CD4-positive, alpha-beta T cell treated with Interleukin-4 for 1 hour (primary cell): Measurements from ENCODE around the gene HAVCR2.
"Not testable (repeated sequence)": the region's sequence is repeated elsewhere in the genome, so short reads cannot be mapped to it uniquely, and the experiment has no call there.

ENCODE experiments used
- DNase-seq, 2 donors: peaks; one replicate each; pipeline ENCODE4 v3.0.0-alpha.2; 2020 to 2022

HAVCR2 gene

DNA sequence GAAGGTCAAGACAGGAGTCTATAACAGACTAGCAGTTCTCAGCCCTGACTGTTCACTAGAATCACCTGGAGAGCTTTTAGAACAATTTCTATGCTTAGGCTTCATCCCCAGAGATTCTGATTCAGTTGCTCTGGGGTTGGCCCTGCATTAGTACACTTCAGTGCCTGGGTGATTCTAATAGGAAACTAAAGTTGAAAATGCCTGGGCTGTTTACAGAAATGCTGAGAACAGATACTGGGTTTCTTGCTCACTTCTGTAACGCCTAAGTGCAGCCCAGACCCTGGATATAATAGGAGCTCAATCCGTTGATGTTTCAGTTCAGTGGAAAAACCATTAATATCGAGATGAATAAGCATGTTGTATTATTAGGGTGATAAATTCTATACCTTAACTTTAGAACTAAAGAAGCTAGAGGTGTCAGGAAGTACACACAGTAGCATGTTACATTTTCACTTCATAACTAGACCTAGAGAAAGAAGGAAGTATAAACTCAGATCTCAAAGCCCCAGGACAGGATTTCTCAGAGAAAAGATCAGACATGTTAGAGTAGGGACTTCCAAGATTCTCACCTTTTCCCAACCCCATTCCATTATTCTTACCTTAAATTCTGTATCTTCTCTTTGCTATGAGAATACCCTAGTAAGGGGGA lies 20.4 kb downstream of the HAVCR2 start:
- no peak for DNase-seq

DNA sequence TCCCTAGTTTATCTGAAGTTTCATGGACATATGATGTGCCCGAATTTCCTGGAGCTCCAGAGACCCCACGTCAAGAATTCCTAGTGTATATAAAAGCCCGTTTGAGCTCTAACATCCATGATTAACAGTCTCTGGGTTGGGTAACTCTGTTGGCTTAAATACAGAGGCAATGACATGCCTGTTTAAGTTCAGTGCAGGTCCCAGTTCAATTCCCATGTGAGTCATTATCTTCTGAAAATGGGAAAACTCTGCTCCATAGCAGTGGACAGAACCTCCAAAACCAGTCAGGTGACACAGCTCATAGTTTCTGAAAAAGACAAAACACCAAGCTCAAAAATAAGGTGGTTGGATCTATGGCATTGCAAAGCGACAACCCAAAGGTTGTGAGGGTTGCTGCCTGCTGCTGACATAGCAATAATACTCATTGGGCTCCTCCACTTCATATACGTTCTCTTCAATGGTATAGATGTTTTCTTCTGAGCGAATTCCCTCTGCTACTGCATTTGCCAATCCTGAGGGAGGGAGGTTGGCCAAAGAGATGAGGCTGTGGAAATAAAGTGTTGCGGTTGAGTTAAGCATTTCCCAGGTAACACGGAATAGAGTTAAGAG lies 22.0 kb downstream of the HAVCR2 start:
- DNase-seq: no peak

DNA sequence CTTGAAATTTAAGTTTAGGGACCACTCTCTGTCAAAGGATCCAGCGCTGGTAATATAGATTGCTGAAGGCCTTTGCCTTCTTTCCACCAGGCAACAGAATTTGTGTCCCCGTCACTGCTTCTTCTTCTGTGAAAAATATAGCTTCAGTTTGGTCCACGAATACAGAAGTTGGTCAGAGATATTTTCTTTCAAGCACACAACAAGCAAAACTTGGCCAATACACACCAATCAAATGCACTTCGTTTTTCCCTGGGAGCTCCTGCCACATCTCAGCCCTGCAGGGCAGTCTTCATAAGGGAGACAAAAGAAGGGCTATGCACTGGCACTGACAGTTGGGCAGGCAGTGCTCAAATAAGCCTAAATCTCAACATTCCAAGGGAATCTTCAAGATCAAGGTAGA lies 22.9 kb downstream of the HAVCR2 start:
- DNase-seq: no peak

DNA sequence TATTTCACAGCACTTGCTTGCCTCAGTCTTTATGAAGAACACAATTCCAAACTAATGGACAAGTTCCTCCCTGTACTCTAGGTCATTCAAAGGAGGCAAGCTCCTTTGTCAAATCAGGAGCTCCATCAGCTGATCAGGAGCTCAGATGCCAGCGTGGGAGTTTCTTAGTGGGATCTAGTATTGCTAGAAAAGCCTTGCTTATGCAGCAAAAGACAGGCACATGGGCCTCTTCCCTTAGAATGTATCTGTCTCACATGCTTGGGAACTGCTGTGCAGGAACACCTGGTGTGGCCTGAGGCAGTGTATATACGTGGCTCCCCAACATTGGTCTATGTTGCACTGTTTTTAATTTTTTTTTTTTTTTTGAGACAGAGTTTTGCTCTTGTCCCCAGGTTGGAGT lies 28.6 kb downstream of the HAVCR2 start:
- DNase-seq: no peak

DNA sequence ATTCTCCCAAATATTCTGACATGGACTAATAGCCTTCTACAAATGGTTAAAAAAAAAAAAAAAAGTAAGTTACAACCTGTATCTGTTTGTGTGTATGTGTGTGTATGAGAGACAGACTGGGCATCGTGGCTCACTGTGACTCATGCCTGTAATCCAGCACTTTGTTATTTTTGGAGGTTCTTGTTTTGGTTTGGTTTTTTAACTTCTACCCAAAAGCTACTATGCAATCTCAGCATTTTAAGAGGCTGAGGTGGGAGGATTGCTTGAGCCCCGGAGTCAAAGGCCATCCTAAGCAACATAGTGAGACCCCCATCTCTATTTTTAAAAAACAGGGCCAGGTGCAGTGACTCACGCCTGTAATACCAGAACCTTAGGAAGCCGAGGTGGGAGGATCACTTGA lies 32.3 kb downstream of the HAVCR2 start:
- DNase-seq: no peak

DNA sequence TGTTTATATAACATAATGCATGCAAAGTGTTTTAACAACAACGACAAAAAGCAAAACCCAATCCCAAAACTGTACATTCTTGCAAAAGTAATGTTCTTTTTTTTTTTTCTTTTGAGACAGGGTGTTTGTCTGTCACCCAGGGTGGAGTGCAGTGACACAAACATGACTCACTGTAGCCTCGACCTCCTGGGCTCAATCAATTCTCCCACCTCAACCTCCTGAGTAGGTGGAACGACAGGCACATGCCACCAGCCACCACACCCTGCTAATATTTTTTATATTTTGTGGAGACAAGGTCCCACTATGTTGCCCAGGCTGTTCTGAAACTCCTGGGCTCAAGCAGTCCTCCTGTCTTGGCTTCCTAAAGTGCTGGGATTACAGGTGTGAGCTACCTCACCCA lies 36.3 kb downstream of the HAVCR2 start:
- DNase-seq: no peak

DNA sequence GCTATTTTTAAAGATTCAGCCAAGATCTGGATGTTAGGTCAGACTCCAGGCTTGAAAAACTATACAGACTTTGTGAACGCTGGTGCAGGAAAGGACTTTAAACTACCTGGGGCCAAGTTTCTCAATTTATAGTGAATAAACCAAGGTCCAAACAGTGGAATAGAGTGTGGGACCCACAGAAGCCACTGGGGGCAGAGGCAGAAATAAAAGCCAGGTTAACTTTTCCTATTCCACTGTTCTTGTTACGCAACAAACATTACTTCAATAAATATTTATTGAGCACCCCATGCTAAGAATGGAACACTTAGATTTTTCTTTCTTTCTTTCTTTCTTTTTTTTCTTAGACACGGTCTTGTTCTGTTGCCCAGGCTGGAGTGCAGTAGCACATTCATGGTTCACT lies 38.9 kb downstream of the HAVCR2 start:
- DNase-seq: no peak

DNA sequence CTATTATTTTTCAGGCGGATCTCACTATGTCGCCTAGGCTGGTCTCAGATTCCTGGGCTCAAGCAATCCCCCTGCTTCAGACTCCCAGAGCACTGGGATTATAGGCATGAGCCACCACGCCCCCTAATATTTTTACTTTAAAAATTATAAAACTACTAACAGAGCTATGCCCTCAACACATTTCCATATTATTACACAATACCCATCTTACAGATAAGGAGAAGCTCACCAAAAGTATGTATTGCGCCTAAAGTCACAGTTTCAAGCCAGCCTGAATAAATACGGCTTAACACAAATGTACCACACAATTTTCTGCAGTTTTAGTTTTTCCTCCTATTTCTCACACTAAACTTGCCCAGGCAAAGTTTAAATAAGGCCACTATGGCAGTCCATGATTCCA lies 40.1 kb downstream of the HAVCR2 start:
- no peak for DNase-seq

DNA sequence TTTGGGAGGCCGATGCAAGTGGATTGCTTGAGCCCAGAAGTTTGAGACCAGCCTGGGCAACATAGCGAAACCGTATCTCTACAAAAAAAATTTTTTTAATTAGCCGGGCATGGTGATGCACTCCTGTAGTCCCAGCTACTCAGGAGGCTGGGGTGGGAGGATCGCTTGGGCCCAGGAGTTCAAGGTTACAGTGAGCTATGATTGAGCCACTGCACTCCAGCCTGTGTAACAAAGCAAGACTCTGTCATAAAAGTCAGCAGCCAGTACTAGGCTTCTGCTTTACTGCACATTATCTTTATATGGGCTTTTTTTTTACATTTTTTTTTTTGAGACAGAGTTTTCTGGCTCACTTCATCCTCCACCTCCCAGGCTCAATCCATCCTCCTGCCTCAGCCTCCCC lies 40.5 kb downstream of the HAVCR2 start:
- no peak for DNase-seq

DNA sequence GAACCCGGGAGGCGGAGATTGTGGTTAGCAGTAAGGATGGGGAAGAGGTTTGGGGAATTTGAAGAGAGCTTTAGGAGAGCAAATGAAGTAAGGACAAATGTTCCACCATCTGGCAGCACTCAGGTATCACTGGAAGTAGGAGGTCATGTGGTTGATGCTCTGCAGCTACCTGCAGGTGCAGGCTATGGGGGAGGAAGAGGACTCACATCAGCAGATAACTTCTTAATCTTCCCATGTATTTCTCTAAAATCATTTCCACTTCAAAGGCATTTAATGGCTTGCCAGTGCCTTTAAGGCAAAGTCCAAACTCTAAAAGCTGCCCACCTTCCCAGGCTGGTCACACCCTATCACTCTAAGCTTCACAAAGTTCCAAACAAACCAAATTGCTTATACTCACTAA lies 41.8 kb downstream of the HAVCR2 start:
- no peak for DNase-seq

DNA sequence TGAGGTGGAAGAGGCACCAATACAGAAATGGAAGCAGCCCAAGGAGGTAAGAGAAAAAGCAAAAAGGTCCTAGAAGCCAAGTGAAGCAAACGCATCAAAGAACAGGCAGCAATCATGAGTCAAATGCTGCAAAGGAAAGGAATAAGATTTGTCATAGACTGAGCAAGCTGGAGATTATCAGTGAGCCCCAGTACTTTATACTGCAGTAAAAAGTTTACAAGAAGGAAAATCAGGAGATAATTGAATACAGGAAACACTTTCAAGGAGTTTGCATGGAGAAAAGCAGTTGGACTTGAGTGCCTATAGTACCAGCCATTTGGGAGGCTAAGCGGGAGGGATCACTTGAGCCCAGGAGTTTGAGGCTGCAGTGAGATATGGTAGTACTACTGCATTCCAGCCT lies 42.8 kb downstream of the HAVCR2 start:
- DNase-seq: no peak

DNA sequence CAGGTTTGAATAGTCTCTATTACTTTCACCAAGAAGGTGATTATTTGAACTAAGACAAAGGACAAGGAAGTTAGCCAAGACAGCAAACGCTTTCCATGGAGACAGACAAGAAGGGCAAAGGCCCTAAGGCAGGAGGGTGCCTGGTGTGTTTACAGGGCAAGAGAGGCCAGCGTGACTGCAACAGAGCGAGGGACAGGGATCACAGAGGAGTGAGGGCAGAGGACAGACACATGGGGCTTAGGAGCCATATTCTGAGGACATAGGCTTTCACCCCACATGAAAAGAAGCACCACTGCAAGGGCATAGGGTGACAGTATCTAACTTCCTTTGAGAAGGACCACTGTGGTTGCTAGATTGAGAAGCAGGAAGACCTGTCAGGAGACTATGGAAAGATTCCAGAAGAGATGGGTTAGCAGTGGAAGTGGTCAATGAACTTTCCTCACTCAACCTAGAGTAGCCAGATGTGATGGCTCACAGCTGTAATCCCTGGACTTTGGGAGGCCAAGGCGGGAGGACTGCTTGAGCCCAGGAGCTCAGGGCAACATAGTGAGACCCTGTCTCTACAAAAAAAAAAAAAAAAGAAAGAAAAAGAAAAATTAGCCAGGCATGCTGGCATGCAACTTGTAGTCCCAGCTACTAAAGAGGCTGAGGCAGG lies 44.9 kb downstream of the HAVCR2 start:
- no peak for DNase-seq

DNA sequence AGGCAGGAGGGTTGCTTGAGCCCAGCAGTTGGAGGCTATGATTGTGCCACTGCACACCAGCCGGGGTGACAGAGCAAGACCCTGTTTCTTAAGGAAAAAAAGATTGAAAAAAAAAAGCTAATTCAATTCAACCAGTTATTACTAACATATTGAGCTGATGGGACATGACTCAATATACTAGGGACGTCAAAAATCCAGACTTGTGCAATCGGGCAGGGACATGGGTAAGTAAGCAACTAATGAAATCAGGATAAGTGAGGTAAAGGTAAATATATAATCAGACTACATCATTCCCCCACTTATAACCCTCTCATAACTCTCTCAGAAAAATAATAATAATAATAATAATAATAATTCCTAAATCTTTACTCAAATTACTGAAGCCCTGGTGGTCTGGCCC lies 49.0 kb downstream of the HAVCR2 start:
- no peak for DNase-seq

DNA sequence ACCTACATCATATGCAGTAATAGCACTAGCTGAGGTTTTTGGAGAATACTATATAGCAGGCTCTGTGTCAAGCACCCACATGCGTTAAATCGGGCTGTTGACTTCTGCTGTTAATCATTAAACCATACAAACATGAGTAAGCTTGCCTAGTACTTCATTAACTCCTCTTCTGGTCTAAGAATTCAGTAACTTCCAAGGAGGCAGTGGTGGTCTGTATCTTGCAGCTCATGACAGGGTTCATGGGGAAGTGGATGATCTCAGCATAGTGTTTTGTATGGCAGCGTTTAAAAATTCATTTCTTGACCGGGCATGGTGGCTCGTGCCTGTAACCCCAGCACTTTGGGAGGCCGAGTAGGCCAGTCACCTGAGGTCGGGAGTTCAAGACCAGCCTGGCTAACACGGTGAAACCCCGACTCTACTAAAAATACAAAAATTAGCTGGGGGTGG lies 49.7 kb downstream of the HAVCR2 start, which contains the start of gene HAVCR1:
Gene HAVCR1 (minus strand): TSS at position 24 of the 447 bp plus-strand sequence. CDS start 1,173 bp downstream, outside the sequence.
- no peak for DNase-seq

DNA sequence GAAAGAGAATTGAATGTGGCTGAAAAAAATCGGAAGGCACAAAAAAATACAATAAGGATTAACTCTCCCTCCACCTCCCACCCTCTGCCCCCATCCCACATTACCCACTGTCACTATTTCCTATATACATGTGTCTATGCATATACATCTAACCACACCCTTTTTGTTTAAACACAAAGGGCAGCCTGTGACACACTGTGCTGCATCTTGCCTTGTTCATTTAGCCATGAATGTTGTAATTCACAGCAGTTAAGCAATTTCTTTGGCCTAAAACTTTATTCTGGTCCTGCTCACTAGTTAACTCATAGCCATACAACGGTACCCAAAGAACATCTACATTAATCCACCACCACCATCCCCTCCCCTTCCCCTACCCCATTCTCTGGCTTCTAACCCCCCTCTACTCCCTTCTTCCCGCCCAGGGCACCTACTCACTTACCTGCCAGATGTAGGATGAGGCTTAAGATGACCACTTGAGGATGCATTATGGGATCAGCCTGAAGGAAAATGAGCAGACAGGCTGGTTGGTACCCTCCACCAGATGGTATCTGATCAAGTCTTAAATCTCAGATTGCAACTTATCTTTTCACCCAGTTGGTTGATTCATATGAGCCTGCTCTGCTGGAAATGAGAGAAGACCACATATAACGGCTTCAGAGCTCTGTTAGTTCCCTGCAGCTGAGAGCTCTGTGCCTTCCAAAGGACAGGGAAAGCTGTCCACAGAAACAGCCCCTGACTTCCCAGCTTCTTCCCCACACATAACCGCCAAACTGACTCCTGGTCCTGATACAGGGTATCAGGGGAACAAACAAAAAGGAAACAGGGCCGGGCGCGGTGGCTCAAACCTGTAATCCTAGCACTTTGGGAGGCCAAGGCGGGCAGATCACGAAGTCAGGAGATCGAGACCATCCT lies 51.1 kb downstream of the HAVCR2 start:
- no peak for DNase-seq

DNA sequence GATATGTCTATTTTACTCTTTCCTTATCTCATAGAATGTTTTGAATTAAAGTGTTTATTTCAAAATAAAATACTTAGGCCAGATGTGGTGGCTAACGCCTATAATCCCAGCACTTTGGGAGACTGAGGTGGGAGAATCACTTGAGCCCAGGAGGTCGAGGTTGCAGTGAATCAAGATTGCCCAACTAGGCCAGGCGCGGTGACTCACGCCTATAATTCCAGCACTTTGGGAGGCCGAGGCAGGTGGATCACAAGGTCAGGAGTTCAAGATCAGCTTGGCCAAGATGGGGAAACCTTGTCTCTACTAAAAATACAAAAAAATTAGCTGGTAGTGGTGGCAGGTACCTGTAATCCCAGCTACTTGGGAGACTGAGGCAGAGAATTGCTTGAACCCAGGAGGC lies 52.0 kb downstream of the HAVCR2 start:
- not testable (repeated sequence) for DNase-seq

DNA sequence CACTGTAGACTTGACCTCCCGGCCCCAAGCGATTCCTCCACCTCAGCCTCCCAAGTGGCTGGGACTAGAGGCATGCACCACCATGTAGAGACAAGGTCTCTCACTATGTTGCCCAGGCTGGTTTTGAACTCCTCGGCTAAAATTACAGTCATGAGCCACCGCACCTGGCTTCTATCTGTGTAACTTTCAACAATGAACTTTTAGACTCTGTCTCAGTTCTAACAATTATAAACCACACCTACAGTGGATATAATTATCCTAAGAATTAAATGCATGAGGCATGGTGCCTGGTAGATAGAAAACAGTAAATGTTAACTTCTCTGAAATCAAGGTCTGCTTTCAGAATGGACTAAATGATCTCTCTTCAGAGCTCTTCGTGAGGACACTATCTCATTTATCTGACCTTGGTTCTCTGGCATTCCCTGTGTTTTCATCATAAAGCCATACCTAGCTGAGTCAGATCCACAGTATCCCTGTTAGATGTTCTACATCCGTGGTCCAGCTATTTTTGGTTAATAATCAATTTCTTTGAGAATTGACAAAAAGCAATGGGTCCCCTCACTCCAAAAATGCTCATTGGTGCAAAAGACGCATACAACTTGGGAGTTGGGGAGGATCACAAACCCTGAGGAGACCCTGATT lies 57.1 kb downstream of the HAVCR2 start:
- no peak for DNase-seq

DNA sequence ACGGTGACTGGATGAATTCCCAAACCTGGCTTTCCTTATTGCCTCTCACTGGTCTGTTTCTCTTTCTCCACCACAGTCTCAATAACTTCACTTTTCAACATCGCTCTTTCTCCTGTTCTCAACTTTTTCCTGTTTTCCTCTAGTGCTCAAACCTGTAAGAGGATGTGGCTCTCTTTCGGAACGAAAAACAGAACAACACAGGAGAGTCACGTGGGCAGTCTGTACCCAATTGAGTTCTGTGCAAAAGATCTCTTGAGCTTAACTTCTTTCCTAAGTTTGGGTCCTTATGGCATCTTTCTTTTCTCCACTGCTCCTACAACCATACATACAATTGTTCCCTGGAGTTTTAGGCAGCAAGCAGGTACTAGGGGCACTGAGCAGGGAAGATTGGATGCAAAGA lies 58.8 kb downstream of the HAVCR2 start:
- DNase-seq: no peak

DNA sequence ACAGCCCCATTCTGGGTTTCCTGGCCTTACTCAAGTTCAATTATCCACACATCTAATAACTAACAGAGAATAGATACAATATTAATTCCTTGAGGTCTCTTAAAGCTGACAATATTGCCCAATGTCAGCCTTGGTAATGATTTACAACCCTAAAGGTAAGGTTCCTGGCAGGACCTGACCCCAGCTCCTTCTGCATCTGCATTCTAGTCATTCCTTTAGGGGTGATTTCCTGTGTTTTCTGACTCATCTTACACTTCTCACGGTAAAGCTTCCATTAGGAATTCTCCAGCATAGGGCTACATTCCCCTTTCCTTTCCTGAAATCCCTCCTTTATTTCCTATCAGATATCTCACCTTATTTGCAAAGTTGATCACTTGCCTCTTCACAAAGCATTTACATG lies 59.2 kb downstream of the HAVCR2 start:
- DNase-seq: no peak

DNA sequence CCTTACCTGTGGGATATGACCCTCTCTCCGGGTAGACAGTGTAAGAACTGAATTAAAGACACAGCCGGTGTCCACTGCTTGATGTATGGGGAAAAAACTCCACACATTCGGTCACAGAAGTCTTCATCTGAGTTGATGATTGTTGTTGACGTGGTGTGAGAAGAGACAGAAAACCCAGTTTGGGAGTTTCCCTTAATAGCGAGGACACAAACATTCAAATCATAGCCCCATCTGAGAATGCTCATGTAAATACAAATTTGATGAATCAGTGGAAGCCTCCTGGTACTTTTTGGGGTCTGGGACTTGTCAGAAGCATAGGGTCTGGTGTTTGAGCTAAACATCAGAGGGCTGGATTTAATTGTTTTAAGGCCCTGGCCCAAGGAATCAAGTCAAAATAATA lies 60.9 kb downstream of the HAVCR2 start:
- DNase-seq: no peak

DNA sequence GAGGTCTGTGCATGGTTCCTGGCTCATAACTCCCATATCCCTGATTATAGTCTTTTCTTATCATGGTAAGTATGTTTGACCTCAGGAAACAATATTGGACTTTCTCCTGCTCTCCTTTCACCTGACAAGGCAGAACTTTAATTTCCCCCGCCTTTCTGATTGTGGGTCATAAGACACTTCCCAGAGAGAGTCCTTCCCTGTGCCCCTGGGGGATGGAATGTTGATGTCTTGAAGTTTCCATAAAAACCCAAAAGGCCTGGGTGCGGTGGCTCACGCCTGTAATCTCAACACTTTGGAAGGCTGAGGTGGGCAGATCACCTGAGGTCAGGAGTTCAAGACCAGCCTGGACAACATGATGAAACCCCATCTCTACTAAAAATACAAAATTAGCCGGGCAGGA lies 61.8 kb downstream of the HAVCR2 start:
- not testable (repeated sequence) for DNase-seq

DNA sequence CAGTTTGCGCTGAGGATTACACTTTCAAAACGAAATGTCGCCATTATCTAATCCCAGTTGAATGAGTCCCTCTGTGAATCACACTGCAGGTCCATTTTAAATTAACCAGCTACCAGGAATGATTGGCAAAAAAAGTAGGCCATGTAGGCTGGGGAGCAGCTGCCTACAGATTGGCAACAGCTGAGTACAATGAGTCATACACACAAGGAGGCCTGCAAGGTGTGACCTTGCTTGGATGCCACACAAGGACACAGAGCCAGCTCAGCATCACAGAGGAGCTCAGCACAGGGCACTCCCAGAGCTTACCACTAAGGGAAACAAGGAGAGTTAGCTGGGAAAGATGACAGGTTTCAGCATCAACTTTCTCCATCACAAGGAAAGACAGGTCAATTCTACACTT lies 62.8 kb downstream of the HAVCR2 start:
- no peak for DNase-seq

DNA sequence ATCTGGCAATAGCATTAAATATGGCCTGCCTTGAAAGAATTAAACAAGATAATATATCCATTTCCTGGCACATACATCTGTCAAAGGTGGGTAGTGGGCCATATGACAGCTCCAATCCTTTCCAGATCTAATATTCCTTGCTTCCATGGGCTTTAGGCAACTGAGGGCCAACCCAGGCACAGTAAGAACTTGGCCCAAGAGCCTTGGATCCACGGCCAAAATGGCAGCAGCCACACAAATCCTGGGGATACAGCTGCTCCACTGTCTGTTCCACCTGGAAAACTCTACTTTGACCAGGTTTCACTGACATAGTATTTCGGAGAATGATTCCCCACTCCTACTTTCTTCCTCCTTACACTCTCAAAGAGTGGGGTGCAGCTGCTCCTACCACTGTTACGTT lies 63.2 kb downstream of the HAVCR2 start:
- no peak for DNase-seq
